ENCODE data around the gene ADAM11.
"Not testable (repeated sequence)": the region's sequence is repeated elsewhere in the genome, so short reads cannot be mapped to it uniquely, and the experiment has no call there.

DNA sequence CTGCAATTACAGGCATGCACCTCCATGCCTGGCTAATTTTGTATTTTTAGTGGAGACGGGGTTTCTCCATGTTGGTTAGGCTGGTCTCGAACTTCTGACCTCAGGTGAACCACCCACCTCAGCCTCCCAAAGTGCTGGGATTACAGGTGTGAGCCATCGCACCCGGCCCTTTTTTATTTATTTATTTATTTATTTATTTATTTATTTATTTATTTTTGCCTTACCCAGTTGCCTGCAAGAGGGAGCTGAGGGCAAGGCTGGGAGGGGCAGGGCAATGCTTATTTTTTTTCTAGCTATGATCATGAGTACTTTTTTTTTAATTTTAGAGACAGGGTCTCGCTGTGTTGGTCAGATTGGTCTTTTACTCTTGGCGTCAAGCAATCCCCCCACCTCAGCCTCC is 32.7 kb upstream of the ADAM11 start:
- TF ChIP-seq DMBX1 (CRISPR knock-in tag; IDR thresholded peaks at IDR 0.05; ENCODE audit: borderline replicate concordance); POLR2A (conservative IDR thresholded peaks at IDR 0.05); CREBBP (IDR thresholded peaks at IDR 0.05; ENCODE audit: low read depth, low read length); CHD2 (IDR thresholded peaks at IDR 0.05; ENCODE audit: low read depth, low read length); RAD51 (IDR thresholded peaks at IDR 0.05; ENCODE audit: borderline replicate concordance, low read depth); CREB1 (IDR thresholded peaks at IDR 0.05); CREB1 (CRISPR knock-in tag; IDR thresholded peaks at IDR 0.05); TBP (optimal IDR thresholded peaks at IDR 0.05; ENCODE audit: low read depth, low read length); SRSF9 (IDR thresholded peaks at IDR 0.05; ENCODE audit: borderline replicate concordance, low read depth, low read length); ZNF77 (CRISPR knock-in tag; IDR thresholded peaks at IDR 0.05); KLF16 (IDR thresholded peaks at IDR 0.05): not testable (repeated sequence)
- TF ChIP-seq, protein P1, sequence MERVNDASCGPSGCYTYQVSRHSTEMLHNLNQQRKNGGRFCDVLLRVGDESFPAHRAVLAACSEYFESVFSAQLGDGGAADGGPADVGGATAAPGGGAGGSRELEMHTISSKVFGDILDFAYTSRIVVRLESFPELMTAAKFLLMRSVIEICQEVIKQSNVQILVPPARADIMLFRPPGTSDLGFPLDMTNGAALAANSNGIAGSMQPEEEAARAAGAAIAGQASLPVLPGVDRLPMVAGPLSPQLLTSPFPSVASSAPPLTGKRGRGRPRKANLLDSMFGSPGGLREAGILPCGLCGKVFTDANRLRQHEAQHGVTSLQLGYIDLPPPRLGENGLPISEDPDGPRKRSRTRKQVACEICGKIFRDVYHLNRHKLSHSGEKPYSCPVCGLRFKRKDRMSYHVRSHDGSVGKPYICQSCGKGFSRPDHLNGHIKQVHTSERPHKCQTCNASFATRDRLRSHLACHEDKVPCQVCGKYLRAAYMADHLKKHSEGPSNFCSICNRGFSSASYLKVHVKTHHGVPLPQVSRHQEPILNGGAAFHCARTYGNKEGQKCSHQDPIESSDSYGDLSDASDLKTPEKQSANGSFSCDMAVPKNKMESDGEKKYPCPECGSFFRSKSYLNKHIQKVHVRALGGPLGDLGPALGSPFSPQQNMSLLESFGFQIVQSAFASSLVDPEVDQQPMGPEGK (CRISPR knock-in tag; IDR thresholded peaks at IDR 0.05; ENCODE audit: borderline replicate concordance), result not testable (repeated sequence)
- TF ChIP-seq, protein P2, sequence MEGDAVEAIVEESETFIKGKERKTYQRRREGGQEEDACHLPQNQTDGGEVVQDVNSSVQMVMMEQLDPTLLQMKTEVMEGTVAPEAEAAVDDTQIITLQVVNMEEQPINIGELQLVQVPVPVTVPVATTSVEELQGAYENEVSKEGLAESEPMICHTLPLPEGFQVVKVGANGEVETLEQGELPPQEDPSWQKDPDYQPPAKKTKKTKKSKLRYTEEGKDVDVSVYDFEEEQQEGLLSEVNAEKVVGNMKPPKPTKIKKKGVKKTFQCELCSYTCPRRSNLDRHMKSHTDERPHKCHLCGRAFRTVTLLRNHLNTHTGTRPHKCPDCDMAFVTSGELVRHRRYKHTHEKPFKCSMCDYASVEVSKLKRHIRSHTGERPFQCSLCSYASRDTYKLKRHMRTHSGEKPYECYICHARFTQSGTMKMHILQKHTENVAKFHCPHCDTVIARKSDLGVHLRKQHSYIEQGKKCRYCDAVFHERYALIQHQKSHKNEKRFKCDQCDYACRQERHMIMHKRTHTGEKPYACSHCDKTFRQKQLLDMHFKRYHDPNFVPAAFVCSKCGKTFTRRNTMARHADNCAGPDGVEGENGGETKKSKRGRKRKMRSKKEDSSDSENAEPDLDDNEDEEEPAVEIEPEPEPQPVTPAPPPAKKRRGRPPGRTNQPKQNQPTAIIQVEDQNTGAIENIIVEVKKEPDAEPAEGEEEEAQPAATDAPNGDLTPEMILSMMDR (IDR thresholded peaks at IDR 0.05 in 2 of 3, conservative IDR thresholded peaks at IDR 0.05 in 1 of 3; ENCODE audit: insufficient read depth in 2 of 3, low read depth in 1 of 3, low read length in 3 of 3), result not testable (repeated sequence)
- TF ChIP-seq, protein P3, sequence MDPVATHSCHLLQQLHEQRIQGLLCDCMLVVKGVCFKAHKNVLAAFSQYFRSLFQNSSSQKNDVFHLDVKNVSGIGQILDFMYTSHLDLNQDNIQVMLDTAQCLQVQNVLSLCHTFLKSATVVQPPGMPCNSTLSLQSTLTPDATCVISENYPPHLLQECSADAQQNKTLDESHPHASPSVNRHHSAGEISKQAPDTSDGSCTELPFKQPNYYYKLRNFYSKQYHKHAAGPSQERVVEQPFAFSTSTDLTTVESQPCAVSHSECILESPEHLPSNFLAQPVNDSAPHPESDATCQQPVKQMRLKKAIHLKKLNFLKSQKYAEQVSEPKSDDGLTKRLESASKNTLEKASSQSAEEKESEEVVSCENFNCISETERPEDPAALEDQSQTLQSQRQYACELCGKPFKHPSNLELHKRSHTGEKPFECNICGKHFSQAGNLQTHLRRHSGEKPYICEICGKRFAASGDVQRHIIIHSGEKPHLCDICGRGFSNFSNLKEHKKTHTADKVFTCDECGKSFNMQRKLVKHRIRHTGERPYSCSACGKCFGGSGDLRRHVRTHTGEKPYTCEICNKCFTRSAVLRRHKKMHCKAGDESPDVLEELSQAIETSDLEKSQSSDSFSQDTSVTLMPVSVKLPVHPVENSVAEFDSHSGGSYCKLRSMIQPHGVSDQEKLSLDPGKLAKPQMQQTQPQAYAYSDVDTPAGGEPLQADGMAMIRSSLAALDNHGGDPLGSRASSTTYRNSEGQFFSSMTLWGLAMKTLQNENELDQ (CRISPR knock-in tag; IDR thresholded peaks at IDR 0.05; ENCODE audit: borderline replicate concordance), result not testable (repeated sequence)
